CD14-positive monocyte (primary cell): ENCODE results near the gene AFDN. TPM values are rescaled to one million over a fixed set of nuclear protein-coding genes. Genes with fewer than 3 reads are reported as not detected.

Experiments
- DNase-seq, 3 donors: peaks; one replicate each; pipeline ENCODE4 v3.0.0-alpha.2; 2011 to 2022
- H2AFZ ChIP-seq: 2 replicates; pipeline ENCODE4 v1.6.0; 2012; ENCODE audit warnings: mild to moderate bottlenecking, low read depth, low read length, inconsistent platforms; ENCODE audit not compliant: insufficient read depth, poor library complexity, severe bottlenecking
- H3K27ac ChIP-seq, 2 donors: 1 replicate in 1 of 2; 2 replicates in 1 of 2; pipeline ENCODE4 v1.5.1; 2012 to 2013; ENCODE audit warnings: low read length in 2 of 2, control low read depth in 1 of 2, inconsistent platforms in 1 of 2, low read depth in 1 of 2, mild to moderate bottlenecking in 1 of 2
- H3K27me3 ChIP-seq, 2 donors: one replicate each; pipeline versions ENCODE4 v1.6.0 to v1.6.1; 2011 to 2013; ENCODE audit warnings: low read length in 2 of 2; ENCODE audit not compliant: control insufficient read depth in 2 of 2, insufficient read depth in 2 of 2
- H3K36me3 ChIP-seq, 2 donors: replicated peaks in 1 of 2; 1 replicate in 1 of 2; 2 replicates in 1 of 2; pipeline versions ENCODE4 v1.5.1 to v1.6.1; 2012 to 2013; ENCODE audit warnings: low read length in 2 of 2, control low read depth in 1 of 2, inconsistent platforms in 1 of 2, mild to moderate bottlenecking in 1 of 2; ENCODE audit not compliant: insufficient read depth in 2 of 2, control insufficient read depth in 1 of 2
- H3K4me1 ChIP-seq, 2 donors: 1 replicate in 1 of 2; 2 replicates in 1 of 2; pipeline versions ENCODE4 v1.5.1 to v1.6.1; 2012 to 2013; ENCODE audit warnings: low read length in 2 of 2, control low read depth in 1 of 2, inconsistent platforms in 1 of 2, mild to moderate bottlenecking in 1 of 2, moderate library complexity in 1 of 2; ENCODE audit not compliant: insufficient read depth in 2 of 2, control insufficient read depth in 1 of 2
- H3K4me2 ChIP-seq: replicated peaks from 2 replicates; pipeline ENCODE3; 2012; ENCODE audit warnings: low read length, moderate library complexity, mild to moderate bottlenecking; ENCODE audit not compliant: poor library complexity, severe bottlenecking; ENCODE audit errors: extremely low read depth
- H3K4me3 ChIP-seq, 3 experiments: fragments of 200-600 bp in 1 of 3; sonication (generic) in 1 of 3; replicated peaks in 1 of 3; 1 replicate in 2 of 3; 2 replicates in 1 of 3; pipeline ENCODE4 v1.5.1; 2011 to 2013; ENCODE audit warnings: low read length in 3 of 3, mild to moderate bottlenecking in 3 of 3, control low read depth in 2 of 3, low read depth in 2 of 3, inconsistent platforms in 1 of 3, moderate library complexity in 1 of 3
- H3K79me2 ChIP-seq: 2 replicates; pipeline ENCODE4 v1.6.0; 2012; ENCODE audit warnings: mild to moderate bottlenecking, control low read depth, inconsistent platforms, low read length, moderate library complexity; ENCODE audit not compliant: insufficient read depth
- H3K9ac ChIP-seq: 2 replicates; pipeline ENCODE4 v1.6.0; 2017; ENCODE audit warnings: low read length, mild to moderate bottlenecking; ENCODE audit not compliant: insufficient read depth, poor library complexity, severe bottlenecking
- H3K9me3 ChIP-seq, 2 donors: replicated peaks in 1 of 2; 1 replicate in 1 of 2; 2 replicates in 1 of 2; pipeline versions ENCODE4 v1.5.1 to v1.6.1; 2012 to 2013; ENCODE audit warnings: low read length in 2 of 2, control low read depth in 1 of 2; ENCODE audit not compliant: control insufficient read depth in 1 of 2, insufficient read depth in 1 of 2
- H4K20me1 ChIP-seq: 2 replicates; pipeline ENCODE4 v1.6.0; 2012; ENCODE audit warnings: mild to moderate bottlenecking, low read length, control low read depth, moderate library complexity; ENCODE audit not compliant: insufficient read depth
- H3K27ac Mint-ChIP-seq, 7 donors: one replicate each; pipeline ENCODE4 v1.8.0; 2020; ENCODE audit warnings: mild to moderate bottlenecking in 7 of 7, mixed read lengths in 7 of 7, moderate library complexity in 6 of 7, inconsistent platforms in 2 of 7
- H3K27me3 Mint-ChIP-seq, 3 donors: one replicate each; pipeline ENCODE4 v1.8.0; 2021 to 2022; ENCODE audit warnings: low read depth in 3 of 3, mild to moderate bottlenecking in 3 of 3, mixed read lengths in 3 of 3, moderate library complexity in 3 of 3, inconsistent platforms in 1 of 3
- H3K36me3 Mint-ChIP-seq, 2 donors: one replicate each; pipeline ENCODE4 v1.8.0; 2020; ENCODE audit warnings: mixed read lengths in 2 of 2, inconsistent platforms in 1 of 2, mild to moderate bottlenecking in 1 of 2
- H3K4me1 Mint-ChIP-seq: one replicate; pipeline ENCODE4 v1.8.0; 2020; ENCODE audit warnings: mild to moderate bottlenecking, mixed read lengths
- H3K4me3 Mint-ChIP-seq, 2 donors: one replicate each; pipeline ENCODE4 v1.8.0; 2020; ENCODE audit warnings: mild to moderate bottlenecking in 2 of 2, mixed read lengths in 2 of 2, moderate library complexity in 1 of 2
- H3K9me3 Mint-ChIP-seq, 7 donors: one replicate each; pipeline ENCODE4 v1.8.0; 2020 to 2022; ENCODE audit warnings: mixed read lengths in 7 of 7, mild to moderate bottlenecking in 6 of 7, moderate library complexity in 6 of 7, inconsistent platforms in 2 of 7
- CTCF ChIP-seq: fragments of 200-600 bp; IDR thresholded peaks from one replicate; pipeline ENCODE4 v1.8.0; 2022; ENCODE audit warnings: antibody characterized with exemption, mild to moderate bottlenecking
- WGBS: methylation state at CpG from one replicate; pipeline ENCODE4 v1.1.5; 2013; ENCODE audit warnings: missing lambda C conversion rate; ENCODE audit not compliant: insufficient coverage; 5-methylcytosine and 5-hydroxymethylcytosine counted together
- intact Hi-C, 2 donors: fragments of 100-400 bp; cut with micrococcal nuclease; formaldehyde crosslinking; loops; one replicate each; pipeline versions ENCODE4 v1.15.0 to v1.15.1; 2023
- polyA plus RNA-seq, 3 donors: library from polyadenylated mRNA; depleted of rRNA in 1 of 3; unstranded in 2 of 3; stranded (reverse) in 1 of 3; fragments of 300-500 nt in 2 of 3; fragments of >200 nt in 1 of 3; fragmentation: Illumina TruSeq in 2 of 3; gene quantifications; 1 replicate in 2 of 3; 2 replicates in 1 of 3; pipeline ENCODE4 v1.2.3, GENCODE V29; 2012 to 2021

Gene AFDN
- polyA plus RNA-seq, 3 donors: 0.03 to 1.5 TPM; not detected in 1

- intact Hi-C loops: no loop called here
- 94% methylated on average over 6 of the region's 6 CpGs for WGBS
- no peaks in the 10 kb centered on the region for H3K36me3 ChIP-seq
Measured at GRCh38 chr6:167957626-167958025, 130.9 kb downstream of the AFDN start.

GRCh38 chr6:167960579-167960978, 133.9 kb downstream of the AFDN start:
- 50% methylated on average over 2 of the region's 5 CpGs for WGBS
- no peak for TF ChIP-seq CTCF
- no peaks in the 10 kb centered on the region for H3K36me3 Mint-ChIP-seq
- H3K9me3 Mint-ChIP-seq: peaks cover 0 to 7% (median 0%) of the 10 kb centered on the region in 7 donors
- no peaks in the 10 kb centered on the region for H3K9me3 ChIP-seq
- no peaks in the 10 kb centered on the region for H3K27me3 ChIP-seq
- no peaks in the 10 kb centered on the region for H3K79me2 ChIP-seq
- H3K4me3 Mint-ChIP-seq: no peak overlapping the region
- no peaks in the 10 kb centered on the region for H3K4me1 ChIP-seq
- H3K27ac Mint-ChIP-seq: no peak overlapping the region
- no peaks in the 10 kb centered on the region for H3K4me1 Mint-ChIP-seq
- no peak overlapping the region for H2AFZ ChIP-seq
- H3K4me2 ChIP-seq: no peak overlapping the region
- H3K4me3 ChIP-seq: no peak overlapping the region
- no peak overlapping the region for H3K9ac ChIP-seq
- DNase-seq: no peak
- H3K27ac ChIP-seq: no peak overlapping the region
- no peaks in the 10 kb centered on the region for H3K36me3 ChIP-seq
- H4K20me1 ChIP-seq: no peaks in the 10 kb centered on the region
- peaks cover 0 to 3% (median 3%) of the 10 kb centered on the region in 3 donors for H3K27me3 Mint-ChIP-seq
- intact Hi-C loops: no loop called here

More at GRCh38 chr6:167957626-167958025, 130.9 kb downstream of the AFDN start:
- no peak for DNase-seq
- Mint-ChIP-seq H3K9me3 (peaks cover 0 to 7% (median 0%) of the 10 kb centered on the region in 7 donors), H3K4me3 (no peak overlapping the region), H3K36me3 (no peaks in the 10 kb centered on the region), H3K27ac (no peak overlapping the region), H3K4me1 (no peaks in the 10 kb centered on the region), H3K27me3 (peaks cover 0 to 3% (median 3%) of the 10 kb centered on the region in 3 donors)
- no peaks in the 10 kb centered on the region for H3K27me3 ChIP-seq
- no peaks in the 10 kb centered on the region for H3K79me2 ChIP-seq
- H2AFZ ChIP-seq: no peak overlapping the region
- no peak overlapping the region for H3K27ac ChIP-seq
- no peaks in the 10 kb centered on the region for H3K9me3 ChIP-seq
- no peak for TF ChIP-seq CTCF
- no peaks in the 10 kb centered on the region for H3K4me1 ChIP-seq
- H3K4me3 ChIP-seq: no peak overlapping the region
- H4K20me1 ChIP-seq: no peaks in the 10 kb centered on the region
- H3K9ac ChIP-seq: no peak overlapping the region
- H3K4me2 ChIP-seq: no peak overlapping the region
